ENCODE results near the gene PCDH9. TPM values are rescaled to one million over a fixed set of nuclear protein-coding genes. Genes with fewer than 3 reads are reported as not detected.

PCDH9 gene
- total and polyA plus RNA-seq, 2 of the 4 experiments (the other 2 are of a cell fraction), result 2.2 to 10.2 TPM

- H3K23ac ChIP-seq (ENCODE audit: low read depth, low read length), result no peak overlapping the region
- H4K91ac ChIP-seq (ENCODE audit: insufficient read depth, low read depth, low read length), result no peak overlapping the region
- no peaks in the 10 kb centered on the region for H3K27me3 ChIP-seq (ENCODE audit: control insufficient read depth, insufficient read depth, low read length)
- no peak overlapping the region for H3K4me2 ChIP-seq (ENCODE audit: low read depth, low read length)
- no peak overlapping the region for H3K9ac ChIP-seq (ENCODE audit: low read depth, low read length)
- H2BK15ac ChIP-seq (ENCODE audit: low read depth, low read length), result no peak overlapping the region
- no peak for TF ChIP-seq MAZ (IDR thresholded peaks at IDR 0.05; ENCODE audit: borderline replicate concordance, low read depth, low read length)
- TF ChIP-seq RFX5 (IDR thresholded peaks at IDR 0.05; ENCODE audit: low read depth, low read length), result no peak
- TF ChIP-seq RAD21 (IDR thresholded peaks at IDR 0.05; ENCODE audit: low read length), result no peak
- no peak for TF ChIP-seq NFE2L2 (IDR thresholded peaks at IDR 0.05; ENCODE audit: low read depth, low read length)
- TF ChIP-seq POLR2A (IDR thresholded peaks at IDR 0.05; ENCODE audit: low read depth, low read length), result no peak
- TF ChIP-seq CHD1 (IDR thresholded peaks at IDR 0.05; ENCODE audit: low read depth, low read length), result no peak
- TF ChIP-seq CEBPB (IDR thresholded peaks at IDR 0.05; ENCODE audit: low read depth, low read length), result no peak
- TF ChIP-seq BHLHE40 (IDR thresholded peaks at IDR 0.05; ENCODE audit: low read depth, low read length), result no peak
- no peak for TF ChIP-seq MAFK (IDR thresholded peaks at IDR 0.05; ENCODE audit: low read depth, low read length)
- no peak for TF ChIP-seq ELK1 (IDR thresholded peaks at IDR 0.05; ENCODE audit: borderline replicate concordance, low read depth, low read length)
- TF ChIP-seq SMC3 (IDR thresholded peaks at IDR 0.05; ENCODE audit: low read depth, low read length), result no peak
- no peak for TF ChIP-seq FOS (IDR thresholded peaks at IDR 0.05; ENCODE audit: low read depth, low read length)
- TF ChIP-seq USF2 (IDR thresholded peaks at IDR 0.05; ENCODE audit: low read depth, low read length), result no peak
- no peak overlapping the region for H4K5ac ChIP-seq (ENCODE audit: low read depth, low read length)
- H3K79me1 ChIP-seq (ENCODE audit: low read depth in 1 of 2, low read length in 2 of 2), result no peaks in the 10 kb centered on the region
- no peak overlapping the region for H3K18ac ChIP-seq (ENCODE audit: low read depth, low read length)
- no peak overlapping the region for H2AK5ac ChIP-seq (ENCODE audit: low read depth, low read length)
- H3K36me3 ChIP-seq (ENCODE audit: control insufficient read depth, insufficient read depth, low read length), result no peaks in the 10 kb centered on the region
- dilution Hi-C loops (cut with HindIII; ENCODE audit: low sequenced_read_pairs, unreplicated experiment) (no loop called here), intact Hi-C loops (cut with micrococcal nuclease) (loop anchor here (5.0 kb wide), 1 partner anchor 1582 kb away; no protein-coding TSS in a partner anchor), in situ Hi-C loops (cut with MboI; ENCODE audit: low sequenced_read_pairs) (no loop called here)
- no peak overlapping the region for H2BK5ac ChIP-seq (ENCODE audit: low read depth, low read length, poor library complexity, severe bottlenecking)
- H4K8ac ChIP-seq (ENCODE audit: low read depth in 2 of 2, low read length in 2 of 2), result no peak overlapping the region
- no peak overlapping the region for H3K4ac ChIP-seq (ENCODE audit: low read depth, low read length)
- no peak overlapping the region for H2AK9ac ChIP-seq (replicated peaks; ENCODE audit: low read depth, low read length, poor library complexity)
- no peaks in the 10 kb centered on the region for H4K20me1 ChIP-seq (ENCODE audit: insufficient read depth, low read length)
- no peak for DNase-seq
- no peaks in the 10 kb centered on the region for H3K9me3 ChIP-seq (ENCODE audit: control insufficient read depth, insufficient read depth, low read length)
- no peak overlapping the region for H3K27ac ChIP-seq (ENCODE audit: insufficient read depth, low read length)
- no peak overlapping the region for H2AFZ ChIP-seq (replicated peaks; ENCODE audit: low read length, poor library complexity)
- H3K4me3 ChIP-seq (ENCODE audit: insufficient read depth, low read depth, low read length), result no peak overlapping the region
- H2BK120ac ChIP-seq (ENCODE audit: low read depth, low read length), result no peak overlapping the region
- no peaks in the 10 kb centered on the region for H3K4me1 ChIP-seq (ENCODE audit: control insufficient read depth, insufficient read depth, low read length)
- H3K56ac ChIP-seq (ENCODE audit: extremely low read depth, insufficient read depth, low read length), result no peak overlapping the region
- ATAC-seq (ENCODE audit: low read depth), result no peak
- CTCF ChIA-PET, result interaction anchor here (0.6 to 1.2 kb wide), 2 partner anchors 63 to 177 kb away, joined by 3 read pairs; no protein-coding TSS in a partner anchor
- POLR2A ChIA-PET (ENCODE audit: unreplicated experiment), result no interaction called here
- H2BK20ac ChIP-seq (ENCODE audit: low read depth, low read length), result no peak overlapping the region
- H3K9me1 ChIP-seq (ENCODE audit: insufficient read depth, low read length), result no peaks in the 10 kb centered on the region
- no peak overlapping the region for H3K14ac ChIP-seq (replicated peaks; ENCODE audit: low read depth, low read length)
- BruUV-seq (replicated peaks), result no TSS peak
These were observed 8.7 kb upstream of the PCDH9 start for GRCh38 chr13:67238861-67239260.

All from IMR-90 (cell line).